Neuron (in vitro differentiated cells): Measurements from ENCODE around the gene DCAF8L2.
"Not testable (repeated sequence)": the region's sequence is repeated elsewhere in the genome, so short reads cannot be mapped to it uniquely, and the experiment has no call there.

ENCODE experiments used
- H2AFZ ChIP-seq: one replicate; pipeline ENCODE4 v1.6.1; 2013; ENCODE audit warnings: low read depth, mild to moderate bottlenecking, inconsistent platforms, low read length, moderate library complexity
- H3K27me3 ChIP-seq: one replicate; pipeline ENCODE4 v1.6.1; 2013; ENCODE audit warnings: low read length; ENCODE audit not compliant: insufficient read depth
- H3K36me3 ChIP-seq: one replicate; pipeline ENCODE4 v1.6.1; 2013; ENCODE audit warnings: low read length; ENCODE audit not compliant: insufficient read depth
- H3K4me1 ChIP-seq: one replicate; pipeline ENCODE4 v1.6.1; 2013; ENCODE audit warnings: low read length; ENCODE audit not compliant: insufficient read depth
- H3K4me3 ChIP-seq: 2 replicates; pipeline ENCODE4 v1.5.1; 2013; ENCODE audit warnings: mild to moderate bottlenecking, low read length, moderate library complexity
- H3K9me3 ChIP-seq: one replicate; pipeline ENCODE4 v1.6.1; 2013; ENCODE audit warnings: low read length

DCAF8L2 gene

GRCh38 chrX:27694667-27695066, 104.5 kb downstream of the DCAF8L2 start:
- Histone ChIP-seq H3K4me3 (no peak overlapping the region), H3K4me1 (no peaks in the 10 kb centered on the region), H2AFZ (no peak overlapping the region), H3K36me3 (no peaks in the 10 kb centered on the region), H3K27me3 (no peaks in the 10 kb centered on the region), H3K9me3 (no peaks in the 10 kb centered on the region)

GRCh38 chrX:27706526-27706925, 116.4 kb downstream of the DCAF8L2 start:
- no peaks in the 10 kb centered on the region for H3K4me1 ChIP-seq

GRCh38 chrX:27715610-27716009, 125.5 kb downstream of the DCAF8L2 start:
- no peaks in the 10 kb centered on the region for H3K4me1 ChIP-seq
- no peak overlapping the region for H2AFZ ChIP-seq

More at GRCh38 chrX:27706526-27706925, 116.4 kb downstream of the DCAF8L2 start:
- Histone ChIP-seq H2AFZ (no peak overlapping the region), H3K36me3 (no peaks in the 10 kb centered on the region), H3K4me3 (no peak overlapping the region), H3K27me3 (no peaks in the 10 kb centered on the region), H3K9me3 (no peaks in the 10 kb centered on the region)

GRCh38 chrX:27728291-27728690, 138.1 kb downstream of the DCAF8L2 start:
- Histone ChIP-seq H3K36me3 (no peaks in the 10 kb centered on the region), H3K4me3 (no peak overlapping the region), H3K9me3 (no peaks in the 10 kb centered on the region), H3K27me3 (no peaks in the 10 kb centered on the region), H2AFZ (no peak overlapping the region), H3K4me1 (no peaks in the 10 kb centered on the region)

More at GRCh38 chrX:27715610-27716009, 125.5 kb downstream of the DCAF8L2 start:
- Histone ChIP-seq H3K9me3 (no peaks in the 10 kb centered on the region), H3K27me3 (no peaks in the 10 kb centered on the region), H3K36me3 (no peaks in the 10 kb centered on the region), H3K4me3 (no peak overlapping the region)

- Histone ChIP-seq H3K36me3 (no peaks in the 10 kb centered on the region), H3K4me3 (no peak overlapping the region), H2AFZ (no peak overlapping the region), H3K4me1 (no peaks in the 10 kb centered on the region), H3K27me3 (no peaks in the 10 kb centered on the region), H3K9me3 (no peaks in the 10 kb centered on the region)
Measured at GRCh38 chrX:27731962-27732361, 141.8 kb downstream of the DCAF8L2 start.

- H2AFZ ChIP-seq, result no peak overlapping the region
Measured at GRCh38 chrX:27735914-27736313, 145.8 kb downstream of the DCAF8L2 start.

GRCh38 chrX:27740933-27741332, 150.8 kb downstream of the DCAF8L2 start:
- Histone ChIP-seq H3K9me3 (no peaks in the 10 kb centered on the region), H3K4me1 (no peaks in the 10 kb centered on the region), H3K36me3 (no peaks in the 10 kb centered on the region), H2AFZ (no peak overlapping the region), H3K27me3 (no peaks in the 10 kb centered on the region), H3K4me3 (no peak overlapping the region)

More at GRCh38 chrX:27735914-27736313, 145.8 kb downstream of the DCAF8L2 start:
- H3K9me3 ChIP-seq, result no peaks in the 10 kb centered on the region
- H3K4me1 ChIP-seq, result no peaks in the 10 kb centered on the region
- H3K4me3 ChIP-seq, result no peak overlapping the region
- no peaks in the 10 kb centered on the region for H3K27me3 ChIP-seq
- H3K36me3 ChIP-seq, result no peaks in the 10 kb centered on the region

- not testable (repeated sequence) for H3K27me3 ChIP-seq, H2AFZ ChIP-seq, H3K9me3 ChIP-seq, H3K4me1 ChIP-seq, H3K36me3 ChIP-seq, H3K4me3 ChIP-seq
Measured at GRCh38 chrX:27743521-27743920, 153.4 kb downstream of the DCAF8L2 start.

- H3K36me3 ChIP-seq, result no peaks in the 10 kb centered on the region
- no peaks in the 10 kb centered on the region for H3K9me3 ChIP-seq
- H3K4me3 ChIP-seq, result no peak overlapping the region
- no peak overlapping the region for H2AFZ ChIP-seq
- H3K27me3 ChIP-seq, result no peaks in the 10 kb centered on the region
- no peaks in the 10 kb centered on the region for H3K4me1 ChIP-seq
Measured at GRCh38 chrX:27746516-27746915, 156.4 kb downstream of the DCAF8L2 start.

- H3K4me3 ChIP-seq, H3K9me3 ChIP-seq, H3K4me1 ChIP-seq, H3K27me3 ChIP-seq, H2AFZ ChIP-seq, H3K36me3 ChIP-seq: not testable (repeated sequence)
Measured at GRCh38 chrX:27750298-27750697, 160.2 kb downstream of the DCAF8L2 start.

- no peaks in the 10 kb centered on the region for H3K36me3 ChIP-seq
- H3K4me1 ChIP-seq, result no peaks in the 10 kb centered on the region
- no peak overlapping the region for H2AFZ ChIP-seq
- H3K4me3 ChIP-seq, result no peak overlapping the region
- no peaks in the 10 kb centered on the region for H3K9me3 ChIP-seq
- no peaks in the 10 kb centered on the region for H3K27me3 ChIP-seq
Measured at GRCh38 chrX:27751976-27752375, 161.8 kb downstream of the DCAF8L2 start.

- H3K9me3 ChIP-seq, result no peaks in the 10 kb centered on the region
- H2AFZ ChIP-seq, result no peak overlapping the region
- H3K4me1 ChIP-seq, result no peaks in the 10 kb centered on the region
- H3K36me3 ChIP-seq, result no peaks in the 10 kb centered on the region
- H3K27me3 ChIP-seq, result no peaks in the 10 kb centered on the region
- no peak overlapping the region for H3K4me3 ChIP-seq
Measured at GRCh38 chrX:27765718-27766117, 175.6 kb downstream of the DCAF8L2 start.

GRCh38 chrX:27767387-27767786, 177.2 kb downstream of the DCAF8L2 start:
- H3K9me3 ChIP-seq, result no peaks in the 10 kb centered on the region

GRCh38 chrX:27775984-27776383, 185.8 kb downstream of the DCAF8L2 start:
- Histone ChIP-seq H3K4me3 (no peak overlapping the region), H3K4me1 (no peaks in the 10 kb centered on the region)

More at GRCh38 chrX:27767387-27767786, 177.2 kb downstream of the DCAF8L2 start:
- Histone ChIP-seq H3K27me3 (no peaks in the 10 kb centered on the region), H3K4me1 (no peaks in the 10 kb centered on the region), H2AFZ (no peak overlapping the region), H3K36me3 (no peaks in the 10 kb centered on the region), H3K4me3 (no peak overlapping the region)

More at GRCh38 chrX:27775984-27776383, 185.8 kb downstream of the DCAF8L2 start:
- Histone ChIP-seq H3K9me3 (no peaks in the 10 kb centered on the region), H3K27me3 (peaks cover 4% of the 10 kb centered on the region), H2AFZ (no peak overlapping the region), H3K36me3 (no peaks in the 10 kb centered on the region)
